ENCODE data around the gene ANKRD60. TPM values are rescaled to one million over a fixed set of nuclear protein-coding genes. Genes with fewer than 3 reads are reported as not detected.

The ANKRD60 gene
- total and polyA plus RNA-seq, 2 donors (not counting 1 experiment from before 2014, with no cell fraction given) = 0.27 TPM; not detected in 1

DNA sequence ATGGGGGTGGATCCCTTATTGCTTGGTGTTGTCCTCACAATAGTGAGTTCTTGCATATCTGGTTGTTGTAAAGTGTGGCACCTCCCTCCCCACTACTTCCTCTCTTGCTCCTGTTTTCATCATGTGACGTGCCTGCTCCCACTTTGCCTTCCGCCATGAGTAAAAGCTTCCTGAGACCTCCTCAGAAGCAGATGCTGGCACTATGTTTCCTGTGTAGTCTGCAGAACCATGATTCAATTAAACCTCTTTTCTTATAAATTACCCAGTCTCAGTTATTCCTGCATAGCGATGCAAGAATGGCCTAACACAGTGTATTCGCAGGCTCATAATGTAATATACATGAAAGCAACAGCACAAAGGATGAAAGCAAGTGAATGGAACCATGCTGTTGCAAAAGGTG is 28.4 kb upstream of the ANKRD60 start:
- Histone ChIP-seq H3K9me3 (ENCODE audit: control extremely low read depth in 1 of 3, control insufficient read depth in 2 of 3, insufficient read depth in 1 of 3, low read length in 2 of 3) (no peaks in the 10 kb centered on the region), H3K36me3 (replicated peaks in 1 of 2; ENCODE audit: control extremely low read depth in 1 of 2, control insufficient read depth in 1 of 2, extremely low read depth in 1 of 2, insufficient read depth in 2 of 2, low read length in 1 of 2) (peaks cover 2 to 8% of the 10 kb centered on the region in 2 experiments), H4K20me1 (ENCODE audit: control insufficient read depth, insufficient read depth, low read length, poor library complexity, severe bottlenecking) (no peaks in the 10 kb centered on the region), H3K9ac (ENCODE audit: low read length) (no peak overlapping the region), H3K79me2 (ENCODE audit: control insufficient read depth, insufficient read depth, low read length) (peaks cover 6% of the 10 kb centered on the region), H3K27ac (ENCODE audit: low read length in 2 of 2) (no peak overlapping the region), H3K4me1 (ENCODE audit: control insufficient read depth in 2 of 2, insufficient read depth in 2 of 2, low read length in 2 of 2) (peaks cover 5 to 6% of the 10 kb centered on the region in 2 donors), H3K4me2 (replicated peaks; ENCODE audit: low read depth, low read length, poor library complexity, severe bottlenecking) (no peak overlapping the region), H3K4me3 (ENCODE audit: control extremely low read depth in 1 of 5, extremely low read depth in 1 of 5, insufficient read depth in 1 of 5, low read depth in 2 of 5, low read length in 4 of 5) (no peak overlapping the region), H2AFZ (ENCODE audit: insufficient read depth, low read depth, low read length, poor library complexity, severe bottlenecking) (no peak overlapping the region), H3K27me3 (replicated peaks in 1 of 4; ENCODE audit: control extremely low read depth in 1 of 4, control insufficient read depth in 3 of 4, insufficient read depth in 4 of 4, low read length in 3 of 4) (no peaks in the 10 kb centered on the region)
- Mint-ChIP-seq H3K27ac (no peak overlapping the region), H3K4me1 (peaks cover 22% of the 10 kb centered on the region), H3K27me3 (no peaks in the 10 kb centered on the region), H3K4me3 (no peak overlapping the region), H3K9me3 (ENCODE audit: insufficient read depth) (no peaks in the 10 kb centered on the region)
- ATAC-seq (ENCODE audit: low read depth) (no peak), DNase-seq (no peak)
- intact Hi-C loops (cut with micrococcal nuclease) = no loop called here
- TF ChIP-seq, protein P1, sequence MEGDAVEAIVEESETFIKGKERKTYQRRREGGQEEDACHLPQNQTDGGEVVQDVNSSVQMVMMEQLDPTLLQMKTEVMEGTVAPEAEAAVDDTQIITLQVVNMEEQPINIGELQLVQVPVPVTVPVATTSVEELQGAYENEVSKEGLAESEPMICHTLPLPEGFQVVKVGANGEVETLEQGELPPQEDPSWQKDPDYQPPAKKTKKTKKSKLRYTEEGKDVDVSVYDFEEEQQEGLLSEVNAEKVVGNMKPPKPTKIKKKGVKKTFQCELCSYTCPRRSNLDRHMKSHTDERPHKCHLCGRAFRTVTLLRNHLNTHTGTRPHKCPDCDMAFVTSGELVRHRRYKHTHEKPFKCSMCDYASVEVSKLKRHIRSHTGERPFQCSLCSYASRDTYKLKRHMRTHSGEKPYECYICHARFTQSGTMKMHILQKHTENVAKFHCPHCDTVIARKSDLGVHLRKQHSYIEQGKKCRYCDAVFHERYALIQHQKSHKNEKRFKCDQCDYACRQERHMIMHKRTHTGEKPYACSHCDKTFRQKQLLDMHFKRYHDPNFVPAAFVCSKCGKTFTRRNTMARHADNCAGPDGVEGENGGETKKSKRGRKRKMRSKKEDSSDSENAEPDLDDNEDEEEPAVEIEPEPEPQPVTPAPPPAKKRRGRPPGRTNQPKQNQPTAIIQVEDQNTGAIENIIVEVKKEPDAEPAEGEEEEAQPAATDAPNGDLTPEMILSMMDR (IDR thresholded peaks at IDR 0.05) = no peak
- TF ChIP-seq EZH2 (IDR thresholded peaks at IDR 0.05; ENCODE audit: borderline replicate concordance, insufficient read depth, low read depth, low read length, poor library complexity, severe bottlenecking) = no peak
- 81% methylated on average over 2 of the region's 4 CpGs for WGBS (ENCODE audit: insufficient coverage)
- ChIA-PET CTCF (no interaction called here), POLR2A (no interaction called here)

DNA sequence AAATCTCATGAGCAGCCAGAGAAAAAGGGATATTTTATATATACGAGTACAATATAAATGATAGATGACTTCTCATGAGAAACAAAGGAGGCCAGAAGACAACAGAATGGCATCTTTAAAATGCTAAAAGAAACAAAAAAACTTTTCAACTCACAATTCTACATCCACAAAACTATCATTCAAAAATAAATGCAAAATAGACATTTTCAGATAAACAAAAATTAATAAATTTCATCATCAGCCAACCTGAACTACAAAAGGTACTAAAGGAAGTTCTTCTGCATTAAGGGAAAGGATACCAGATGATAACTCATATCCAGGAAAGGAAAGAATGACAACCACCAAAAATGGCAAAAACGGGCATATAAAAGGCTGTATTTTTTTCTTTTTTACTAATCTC is 27.9 kb upstream of the ANKRD60 start:
- intact Hi-C loops (cut with micrococcal nuclease) = no loop called here
- peaks cover 22% of the 10 kb centered on the region for H3K4me1 Mint-ChIP-seq

More for the DNA sequence above, 27.9 kb upstream of the ANKRD60 start:
- no peak overlapping the region for H3K9ac ChIP-seq (ENCODE audit: low read length)
- no peaks in the 10 kb centered on the region for H4K20me1 ChIP-seq (ENCODE audit: control insufficient read depth, insufficient read depth, low read length, poor library complexity, severe bottlenecking)
- H3K4me2 ChIP-seq (replicated peaks; ENCODE audit: low read depth, low read length, poor library complexity, severe bottlenecking) = no peak overlapping the region
- Mint-ChIP-seq H3K27me3 (no peaks in the 10 kb centered on the region), H3K4me3 (no peak overlapping the region), H3K9me3 (ENCODE audit: insufficient read depth) (no peaks in the 10 kb centered on the region), H3K27ac (no peak overlapping the region)
- POLR2A ChIA-PET = no interaction called here
- peaks cover 6% of the 10 kb centered on the region for H3K79me2 ChIP-seq (ENCODE audit: control insufficient read depth, insufficient read depth, low read length)
- no CpG with 5 or more reads among the region's 2 CpGs for WGBS (ENCODE audit: insufficient coverage)
- TF ChIP-seq, protein P1 (IDR thresholded peaks at IDR 0.05) = no peak
- TF ChIP-seq EZH2 (IDR thresholded peaks at IDR 0.05; ENCODE audit: borderline replicate concordance, insufficient read depth, low read depth, low read length, poor library complexity, severe bottlenecking) = no peak
- no peak overlapping the region for H3K4me3 ChIP-seq (ENCODE audit: control extremely low read depth in 1 of 5, extremely low read depth in 1 of 5, insufficient read depth in 1 of 5, low read depth in 2 of 5, low read length in 4 of 5)
- no peak for ATAC-seq (ENCODE audit: low read depth)
- CTCF ChIA-PET = no interaction called here
- DNase-seq = no peak
- peaks cover 5 to 6% of the 10 kb centered on the region in 2 donors for H3K4me1 ChIP-seq (ENCODE audit: control insufficient read depth in 2 of 2, insufficient read depth in 2 of 2, low read length in 2 of 2)
- H3K36me3 ChIP-seq (replicated peaks in 1 of 2; ENCODE audit: control extremely low read depth in 1 of 2, control insufficient read depth in 1 of 2, extremely low read depth in 1 of 2, insufficient read depth in 2 of 2, low read length in 1 of 2) = peaks cover 2 to 11% of the 10 kb centered on the region in 2 experiments
- no peak overlapping the region for H2AFZ ChIP-seq (ENCODE audit: insufficient read depth, low read depth, low read length, poor library complexity, severe bottlenecking)
- no peaks in the 10 kb centered on the region for H3K27me3 ChIP-seq (replicated peaks in 1 of 4; ENCODE audit: control extremely low read depth in 1 of 4, control insufficient read depth in 3 of 4, insufficient read depth in 4 of 4, low read length in 3 of 4)
- no peaks in the 10 kb centered on the region for H3K9me3 ChIP-seq (ENCODE audit: control extremely low read depth in 1 of 3, control insufficient read depth in 2 of 3, insufficient read depth in 1 of 3, low read length in 2 of 3)
- no peak overlapping the region for H3K27ac ChIP-seq (ENCODE audit: low read length in 2 of 2)

All from B cell (primary cell).